GM21447 (cell line): ENCODE data around the gene EXOSC3.
A peak's percentile ranks its signal among the peaks of the same experiment; 100 is the strongest.
"Not testable (repeated sequence)": the region's sequence is repeated elsewhere in the genome, so short reads cannot be mapped to it uniquely, and the experiment has no call there.

Experiments
- ATAC-seq: cut with Tn5 transposase; IDR thresholded peaks from one replicate; pipeline ENCODE4 v1.9.1; 2021; ENCODE audit not compliant: unreplicated experiment

EXOSC3 gene

GRCh38 chr9:37776328-37776727 lies 8.5 kb downstream of the EXOSC3 start:
- ATAC-seq: no peak

- no peak for ATAC-seq
Measured at GRCh38 chr9:37775216-37775919, 9.5 kb downstream of the EXOSC3 start.

DNA sequence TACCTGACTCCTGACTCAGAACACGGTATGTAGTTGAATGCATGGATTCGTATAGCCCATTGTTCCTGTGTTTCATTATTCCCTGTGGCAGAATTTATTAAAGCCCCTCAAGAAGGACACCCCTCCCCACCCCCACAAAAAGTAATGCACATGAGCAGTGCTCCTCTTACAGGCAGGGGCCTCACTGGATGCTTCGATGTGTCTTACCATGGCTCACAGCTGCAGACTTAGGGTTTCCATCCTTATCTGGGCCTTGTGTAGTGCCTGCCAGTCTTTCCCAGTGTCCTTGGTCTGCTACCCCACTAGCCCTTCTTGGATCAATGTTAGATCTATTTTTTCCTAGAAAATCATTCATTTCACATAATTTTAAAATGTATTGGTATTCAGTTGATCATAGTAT lies 14.9 kb downstream of the EXOSC3 start:
- no peak for ATAC-seq

DNA sequence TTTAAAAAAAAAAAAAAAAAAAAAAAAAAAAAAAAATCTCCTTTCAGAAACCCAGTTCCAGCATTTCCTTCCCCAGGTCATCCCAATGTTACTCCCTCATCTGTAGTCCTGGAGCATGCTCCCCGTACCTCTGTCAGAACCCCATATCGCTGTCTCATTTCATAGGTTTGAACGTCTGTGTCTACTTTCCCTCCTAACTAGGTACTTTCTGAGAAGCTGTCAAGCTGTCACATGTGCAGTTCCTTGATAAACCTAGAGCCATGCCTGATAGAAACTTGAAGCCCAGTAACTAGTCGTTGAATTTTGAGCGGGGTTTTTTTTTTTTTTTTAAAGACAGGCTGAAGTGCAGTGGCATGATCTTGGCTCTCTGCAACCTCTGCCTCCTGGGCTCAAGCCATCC lies 15.6 kb downstream of the EXOSC3 start:
- ATAC-seq: no peak

DNA sequence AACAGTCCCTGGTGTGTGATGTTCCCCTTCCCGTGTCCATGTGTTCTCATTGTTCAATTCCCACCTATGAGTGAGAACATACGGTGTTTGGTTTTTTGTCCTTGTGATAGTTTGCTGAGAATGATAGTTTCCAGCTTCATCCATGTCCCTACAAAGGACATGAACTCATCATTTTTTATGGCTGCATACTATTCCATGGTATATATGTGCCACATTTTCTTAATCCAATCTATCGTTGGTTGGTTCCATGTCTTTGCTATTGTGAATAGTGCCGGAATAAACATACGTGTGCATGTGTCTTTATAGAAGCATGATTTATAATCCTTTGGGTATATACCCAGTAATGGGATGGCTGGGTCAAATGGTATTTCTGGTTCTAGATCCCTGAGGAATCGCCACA lies 19.6 kb downstream of the EXOSC3 start:
- not testable (repeated sequence) for ATAC-seq

DNA sequence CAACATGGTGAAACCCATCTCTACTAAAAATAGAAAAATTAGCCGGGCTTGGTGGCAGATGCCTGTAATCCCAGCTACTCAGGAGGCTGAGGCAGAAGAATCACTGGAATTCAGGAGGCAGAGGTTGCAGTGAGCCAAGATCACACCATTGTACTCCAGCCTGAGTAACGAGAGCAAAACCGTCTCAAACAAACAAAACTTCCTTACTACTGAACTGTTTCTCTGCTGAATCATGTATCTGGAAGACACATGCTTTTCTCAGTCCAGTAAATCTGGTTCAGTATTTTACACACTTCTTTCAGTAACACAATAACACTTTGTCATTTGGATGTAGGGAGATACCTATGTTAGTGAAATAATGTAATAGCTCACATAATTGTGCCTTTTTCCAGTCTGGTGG lies 23.4 kb downstream of the EXOSC3 start:
- no peak for ATAC-seq

GRCh38 chr9:37760416-37761161 lies 24.3 kb downstream of the EXOSC3 start:
- ATAC-seq: no peak

GRCh38 chr9:37758747-37759146 lies 26.1 kb downstream of the EXOSC3 start:
- no peak for ATAC-seq

DNA sequence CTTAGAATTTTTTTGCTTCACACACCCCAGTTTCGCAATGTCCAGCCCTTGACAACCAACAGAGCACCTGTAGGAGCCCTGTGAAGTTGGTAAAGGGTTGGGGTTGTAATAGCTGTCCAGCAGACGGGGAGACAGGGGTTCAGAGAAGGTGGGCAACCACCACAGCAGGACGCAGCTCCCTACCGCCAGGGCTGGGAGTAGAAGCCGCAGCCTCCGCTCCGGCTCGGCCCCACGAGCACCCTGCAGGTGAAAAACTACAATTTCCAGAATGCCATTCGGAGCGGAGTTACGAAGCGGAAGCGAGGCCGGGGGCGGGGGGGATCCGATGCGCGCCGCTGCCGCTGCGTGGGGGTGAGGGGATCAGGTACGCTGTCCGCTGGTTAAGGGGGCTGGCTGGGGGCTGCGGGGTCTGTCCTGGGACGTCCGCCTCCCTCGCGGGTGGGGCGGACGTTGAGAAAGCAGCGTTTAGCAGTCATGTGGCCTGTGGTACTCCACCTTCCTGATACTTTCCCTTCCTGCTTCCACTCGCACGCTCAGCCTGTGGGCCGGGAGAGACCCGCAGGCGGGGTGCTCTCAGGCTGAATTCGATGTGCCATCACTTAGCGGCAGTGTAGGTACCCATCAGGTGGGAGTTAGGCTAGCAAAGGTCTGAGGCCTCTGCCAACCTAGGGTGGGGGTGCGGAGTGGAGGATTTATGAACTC lies 31.2 kb downstream of the EXOSC3 start, which contains the start of gene TRMT10B:
Gene TRMT10B, plus strand, starts transcription at position 317 of the 702 bp plus-strand sequence. CDS start 8,127 bp downstream, outside the sequence.
- ATAC-seq: peak; percentile 93

GRCh38 chr9:37752642-37753488 lies 32.0 kb downstream of the EXOSC3 start:
- no peak for ATAC-seq

- ATAC-seq: not testable (repeated sequence)
Measured at GRCh38 chr9:37752112-37752511, 32.8 kb downstream of the EXOSC3 start.

- ATAC-seq: not testable (repeated sequence)
Measured at GRCh38 chr9:37751704-37752103, 33.2 kb downstream of the EXOSC3 start.

DNA sequence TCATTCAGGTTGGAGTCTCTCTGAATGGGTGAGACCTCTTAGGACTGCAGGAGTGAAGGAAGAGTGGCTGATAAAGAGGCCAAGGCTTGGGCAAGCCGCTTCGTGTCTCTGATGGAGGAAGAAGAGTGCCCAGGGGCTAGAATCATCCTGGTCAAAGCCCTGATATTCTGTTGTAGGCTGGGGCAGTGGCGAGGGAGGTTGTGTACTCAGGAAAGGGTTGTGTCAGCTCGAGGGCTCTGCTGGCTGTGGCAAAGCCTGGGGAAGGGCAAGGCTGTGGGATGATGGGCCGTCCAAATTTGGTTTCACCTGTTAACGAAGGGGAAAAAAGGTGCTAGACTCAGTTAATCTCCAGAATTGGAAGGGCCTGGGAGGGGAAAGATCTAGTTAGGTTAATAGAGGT lies 33.7 kb downstream of the EXOSC3 start:
- ATAC-seq: no peak

GRCh38 chr9:37749129-37749528 lies 35.7 kb downstream of the EXOSC3 start:
- no peak for ATAC-seq

DNA sequence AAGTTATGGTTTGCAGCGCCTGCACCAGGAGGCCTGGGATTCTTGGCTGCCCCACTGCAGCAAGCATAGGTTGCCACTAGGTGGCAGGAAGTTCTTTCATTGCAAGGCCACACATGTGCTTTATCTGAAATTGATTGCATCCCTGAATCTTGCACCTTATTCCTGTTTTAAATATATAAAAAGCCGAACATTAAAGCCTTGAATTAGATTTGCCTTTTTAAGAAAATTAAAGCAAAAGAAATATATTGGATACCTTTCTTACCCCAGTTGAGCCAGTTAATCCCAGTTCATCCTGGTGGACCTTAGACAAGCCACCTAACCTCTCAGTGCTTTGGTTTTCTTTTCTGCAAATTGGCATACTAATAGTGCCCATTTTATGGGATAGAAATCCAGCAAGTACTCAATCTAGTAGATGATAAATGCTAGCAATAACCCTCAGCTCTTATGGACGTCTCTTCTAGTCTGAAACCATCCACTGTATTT lies 37.6 kb downstream of the EXOSC3 start:
- peak; percentile 69 for ATAC-seq

- no peak for ATAC-seq
Measured at GRCh38 chr9:37746448-37747270, 38.2 kb downstream of the EXOSC3 start.

DNA sequence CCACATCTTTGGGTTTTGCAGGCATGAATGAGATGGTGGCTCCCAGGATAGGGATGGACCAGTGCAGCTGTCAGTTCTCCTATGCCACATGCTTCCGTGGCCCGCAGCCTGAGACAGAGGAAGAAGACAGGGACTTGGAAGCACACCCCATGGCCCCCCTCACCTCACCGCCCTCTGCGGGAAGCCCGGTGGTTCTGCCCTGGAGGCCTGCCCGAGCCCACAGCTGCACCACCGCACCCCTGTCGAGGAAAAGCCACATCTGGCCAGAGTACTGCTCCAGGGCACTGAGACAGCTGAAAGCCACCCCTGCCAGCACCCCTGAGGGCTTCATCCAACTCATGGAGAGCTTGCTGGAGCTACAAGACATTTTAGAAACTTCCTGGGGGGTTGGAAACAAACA lies 38.9 kb downstream of the EXOSC3 start:
- no peak for ATAC-seq

DNA sequence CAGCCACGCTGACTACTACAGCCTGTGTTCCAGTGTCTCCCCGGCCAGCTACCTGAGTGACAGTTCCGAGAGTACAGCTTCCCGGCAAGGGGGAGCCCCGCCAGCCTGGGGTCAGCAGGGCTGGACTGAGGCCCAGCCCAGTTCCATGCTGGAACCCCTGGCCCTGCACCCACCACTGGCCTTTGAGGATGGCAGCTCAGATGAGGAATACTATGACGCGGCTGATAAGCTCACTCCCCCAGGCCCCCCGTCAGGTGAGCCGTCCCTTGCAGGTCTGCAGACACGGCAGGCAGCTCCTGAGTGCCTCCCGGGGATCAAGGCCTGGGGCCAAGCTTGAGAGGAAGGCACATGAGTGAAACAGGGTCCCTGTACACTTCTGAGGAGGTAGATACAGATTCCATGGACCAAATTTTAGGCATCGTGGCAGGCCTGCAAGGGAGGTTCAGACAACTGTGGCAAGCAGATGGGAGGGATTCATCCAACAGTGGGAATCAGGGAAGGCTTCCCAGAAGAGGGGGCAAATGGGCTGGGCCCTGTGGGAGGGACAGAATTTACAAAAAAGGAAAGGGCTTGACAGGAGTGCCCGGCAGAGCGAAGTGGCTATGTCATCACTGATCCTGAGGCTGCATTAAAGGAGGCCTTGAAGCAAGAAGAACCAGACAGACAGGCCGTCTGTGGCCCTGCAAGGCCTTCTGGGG lies 44.1 kb downstream of the EXOSC3 start:
- no peak for ATAC-seq

DNA sequence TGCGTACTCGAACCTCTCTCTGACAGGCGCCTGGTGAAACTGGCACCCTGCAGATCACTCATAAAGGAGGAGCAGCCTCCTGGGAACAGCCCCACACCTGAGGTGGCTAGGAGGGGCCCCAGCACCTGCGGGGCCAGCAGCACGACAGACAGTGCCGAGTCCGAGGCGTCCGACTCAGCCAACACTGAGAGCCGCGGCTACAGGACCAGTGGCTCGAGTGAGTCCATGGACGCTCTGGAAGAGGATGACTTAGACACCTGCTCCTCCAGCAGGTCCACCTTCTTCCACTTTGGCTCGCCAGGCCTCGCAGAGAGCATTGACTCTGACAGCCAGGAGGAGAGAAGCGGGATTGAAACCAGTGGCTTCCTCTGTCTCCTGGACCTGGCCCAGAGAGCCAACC lies 44.7 kb downstream of the EXOSC3 start:
- no peak for ATAC-seq
